HG02759 (cell line): ENCODE measurements around the gene ATP7B.
"Not testable (repeated sequence)": the region's sequence is repeated elsewhere in the genome, so short reads cannot be mapped to it uniquely, and the experiment has no call there.

ENCODE experiments used
- ATAC-seq: cut with Tn5 transposase; IDR thresholded peaks from one replicate; pipeline ENCODE4 v1.9.1; 2021; ENCODE audit warnings: mild to moderate bottlenecking, moderate library complexity; ENCODE audit not compliant: unreplicated experiment

ATP7B gene

DNA sequence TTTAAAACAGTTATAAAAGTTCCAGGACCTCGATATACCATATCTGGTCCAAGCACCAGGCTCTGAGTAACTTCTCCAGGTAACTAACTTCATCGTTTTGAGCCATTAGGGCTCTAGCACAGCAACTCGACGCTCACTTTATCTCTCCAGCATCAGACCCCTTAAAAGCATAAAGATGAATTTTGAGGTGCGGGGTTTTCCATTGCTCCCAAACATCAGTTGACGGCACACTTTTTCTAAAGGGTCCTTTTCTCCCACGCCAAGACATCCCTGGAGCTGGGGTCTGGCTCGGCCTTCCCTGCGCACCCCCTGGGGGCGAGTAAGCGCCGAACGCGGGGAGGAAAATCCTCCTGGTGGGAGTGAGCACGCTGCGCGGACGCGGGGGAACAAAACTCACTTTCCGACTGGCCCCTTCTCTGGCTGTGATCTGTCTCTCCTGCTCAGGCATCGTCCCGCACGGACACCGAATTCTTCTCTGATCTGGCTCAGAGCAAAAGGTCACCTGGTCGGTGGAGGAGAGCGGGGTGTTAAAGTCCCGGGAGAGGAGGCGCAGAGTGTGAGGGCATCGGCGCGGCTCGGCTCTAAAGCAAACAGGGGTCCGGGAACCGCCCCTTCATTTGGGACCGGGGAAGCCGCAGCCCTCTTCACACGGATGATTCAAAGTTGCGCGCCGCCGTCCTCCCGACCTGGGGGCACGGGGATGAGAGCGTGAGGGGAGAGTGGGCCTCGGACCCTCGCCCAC is at the start of gene ATP7B:
ATP7B (minus strand) TSS at position 561 of the 742 bp plus-strand sequence; CDS start at position 448, 113 bp downstream.
- ATAC-seq = peak; percentile 7

DNA sequence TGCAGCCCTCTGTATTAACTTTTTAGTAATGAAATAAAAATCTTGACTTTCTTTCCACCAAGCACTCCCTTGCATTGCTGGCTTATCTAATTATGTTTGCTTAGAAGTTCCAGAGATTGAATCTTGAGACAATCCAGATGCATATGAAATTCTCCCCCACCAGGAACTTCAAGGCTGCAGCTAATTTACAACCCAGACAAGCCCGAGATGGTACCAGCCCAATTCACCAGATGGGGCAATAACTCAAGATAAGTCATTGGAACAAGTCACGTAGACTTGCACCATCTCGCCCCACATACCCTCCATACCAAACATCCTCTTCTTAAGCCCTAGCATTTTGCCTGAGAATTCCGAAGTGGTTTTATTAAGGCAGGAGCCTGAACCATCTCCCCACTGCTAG is 42.2 kb upstream of the ATP7B start:
- no peak for ATAC-seq

GRCh38 chr13:52051400-52051799 is 40.1 kb upstream of the ATP7B start:
- no peak for ATAC-seq

DNA sequence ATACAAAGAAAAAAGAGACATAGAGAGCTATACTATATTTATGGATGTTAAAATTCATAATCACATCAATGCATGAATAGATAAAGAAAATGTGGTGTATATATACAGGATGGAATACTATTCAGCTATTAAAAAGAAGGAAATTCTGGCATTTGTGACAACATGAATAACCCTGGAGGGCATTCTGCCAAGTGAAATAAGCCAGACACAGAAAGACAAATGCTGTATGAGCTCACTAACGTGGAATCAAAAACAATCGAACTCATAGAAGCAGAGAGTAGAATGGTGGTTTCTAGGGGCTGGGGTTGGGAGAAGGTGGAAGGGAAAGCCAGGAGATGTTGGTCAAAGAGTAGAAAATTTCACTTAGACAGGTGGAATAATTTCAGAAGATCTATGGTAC is 37.3 kb upstream of the ATP7B start:
- ATAC-seq = no peak

- ATAC-seq = no peak
These were observed 36.2 kb upstream of the ATP7B start for GRCh38 chr13:52047463-52047862.

GRCh38 chr13:52043675-52044074 is 32.4 kb upstream of the ATP7B start:
- no peak for ATAC-seq

- ATAC-seq = no peak
These were observed 24.8 kb upstream of the ATP7B start for GRCh38 chr13:52036037-52036436.

GRCh38 chr13:52034616-52035226 is 23.5 kb upstream of the ATP7B start:
- ATAC-seq = no peak

GRCh38 chr13:52033039-52033438 is 21.8 kb upstream of the ATP7B start:
- ATAC-seq = no peak

DNA sequence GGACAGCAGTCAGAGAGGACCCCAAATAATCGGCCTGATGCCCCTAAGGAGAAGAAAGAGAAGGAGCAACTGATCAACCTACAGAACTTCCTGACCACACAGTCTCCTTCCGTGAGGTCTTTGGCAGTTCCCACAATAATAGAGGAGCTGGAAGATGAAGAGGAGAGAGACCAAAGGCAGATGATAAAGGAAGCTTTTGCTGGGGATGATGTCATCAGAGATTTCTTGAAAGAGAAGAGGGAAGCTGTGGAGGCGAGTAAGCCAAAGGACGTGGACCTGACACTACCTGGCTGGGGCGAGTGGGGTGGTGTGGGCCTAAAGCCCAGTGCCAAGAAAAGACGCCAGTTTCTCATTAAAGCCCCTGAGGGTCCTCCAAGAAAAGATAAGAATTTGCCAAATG is 19.2 kb upstream of the ATP7B start:
- ATAC-seq = not testable (repeated sequence)

GRCh38 chr13:52029569-52029968 is 18.3 kb upstream of the ATP7B start:
- ATAC-seq = no peak

GRCh38 chr13:52027832-52028231 is 16.6 kb upstream of the ATP7B start:
- ATAC-seq = no peak

GRCh38 chr13:52026246-52026626 is 15.0 kb upstream of the ATP7B start:
- ATAC-seq = no peak

DNA sequence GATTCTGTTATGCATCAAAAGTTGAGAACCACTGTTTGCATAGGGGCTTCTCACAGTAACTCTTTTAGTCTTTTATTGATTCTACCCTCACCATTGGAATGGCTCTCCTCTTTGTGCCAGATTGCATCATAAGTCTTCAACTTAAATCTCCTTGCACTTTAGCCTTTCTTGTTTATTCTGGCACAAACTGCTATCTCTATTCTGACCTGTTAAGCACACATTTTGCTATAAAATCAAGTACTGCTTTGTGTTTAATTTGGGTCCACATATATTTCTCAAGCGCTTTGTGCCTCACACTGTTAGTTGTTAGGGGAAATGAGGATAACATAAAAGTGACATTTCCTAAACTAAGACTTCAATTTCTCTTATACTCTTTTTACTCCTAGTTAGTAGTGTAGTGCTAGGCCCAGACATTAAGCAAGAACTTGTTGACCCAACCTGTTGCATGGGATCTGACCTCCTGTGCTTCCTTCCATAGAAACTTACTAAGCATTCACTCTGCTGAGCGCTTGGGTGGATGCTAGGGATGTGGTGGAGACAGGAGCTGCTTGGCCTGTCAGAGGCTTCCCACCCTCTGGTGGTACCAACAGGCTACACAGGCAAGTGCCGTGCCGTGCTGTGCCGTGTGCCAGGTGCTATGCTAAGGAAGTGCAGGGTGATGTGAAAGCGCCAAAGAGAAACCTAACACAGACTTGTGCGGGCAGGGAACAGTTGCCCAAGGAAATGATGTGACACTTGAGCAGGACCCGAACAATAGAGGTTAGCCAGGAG is 14.4 kb upstream of the ATP7B start:
- ATAC-seq = no peak

DNA sequence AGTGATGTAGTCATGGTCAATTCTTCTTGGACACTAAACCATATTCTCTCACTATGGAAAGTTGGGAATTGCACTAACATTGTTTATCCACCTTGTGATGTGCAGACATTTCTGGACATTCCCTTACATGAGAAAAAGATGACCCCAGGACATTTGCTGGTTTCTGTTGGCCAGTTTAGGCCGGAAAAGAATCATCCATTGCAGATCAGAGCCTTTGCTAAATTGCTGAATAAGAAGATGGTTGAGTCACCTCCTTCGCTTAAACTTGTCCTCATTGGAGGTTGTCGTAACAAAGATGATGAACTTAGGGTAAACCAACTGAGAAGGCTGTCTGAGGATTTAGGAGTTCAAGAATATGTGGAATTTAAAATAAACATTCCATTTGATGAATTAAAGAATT is 13.2 kb upstream of the ATP7B start, which contains the start of gene UTP14C:
UTP14C (plus strand) TSS at position 211 of the 400 bp plus-strand sequence. CDS start 4,114 bp downstream, outside the sequence.
- no peak for ATAC-seq

GRCh38 chr13:52022356-52022755 is 11.1 kb upstream of the ATP7B start:
- no peak for ATAC-seq

GRCh38 chr13:52020191-52020590 is 8.9 kb upstream of the ATP7B start:
- ATAC-seq = no peak

DNA sequence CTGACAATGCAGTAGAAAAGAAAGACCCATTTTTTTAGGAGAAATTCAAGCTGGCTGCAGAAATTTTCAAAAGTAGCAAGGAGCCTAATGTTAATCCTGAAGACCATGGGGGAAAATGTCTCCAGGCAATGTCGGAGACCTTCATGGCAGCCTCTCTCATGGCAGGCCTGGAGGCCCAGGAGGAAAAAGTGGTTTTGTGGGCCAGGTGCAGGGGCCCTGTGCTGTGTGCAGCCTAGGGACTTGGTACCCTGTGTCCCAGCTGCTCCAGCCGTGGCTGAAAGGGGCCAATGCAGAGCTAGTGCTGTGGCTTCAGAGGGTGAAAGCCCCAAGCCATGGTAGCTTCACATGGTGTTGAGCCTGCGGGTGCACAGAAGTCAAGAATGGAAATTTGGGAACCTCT is 5.0 kb upstream of the ATP7B start:
- no peak for ATAC-seq

- no peak for ATAC-seq
These were observed 1.2 kb upstream of the ATP7B start for GRCh38 chr13:52012512-52012836.

GRCh38 chr13:52011632-52012511 is 622 bp upstream of the ATP7B start, which contains the start of gene ALG11:
Gene ALG11 (plus strand): TSS chr13:52012398. CDS start chr13:52012419, 21 bp downstream.
- peak; percentile 99 for ATAC-seq

DNA sequence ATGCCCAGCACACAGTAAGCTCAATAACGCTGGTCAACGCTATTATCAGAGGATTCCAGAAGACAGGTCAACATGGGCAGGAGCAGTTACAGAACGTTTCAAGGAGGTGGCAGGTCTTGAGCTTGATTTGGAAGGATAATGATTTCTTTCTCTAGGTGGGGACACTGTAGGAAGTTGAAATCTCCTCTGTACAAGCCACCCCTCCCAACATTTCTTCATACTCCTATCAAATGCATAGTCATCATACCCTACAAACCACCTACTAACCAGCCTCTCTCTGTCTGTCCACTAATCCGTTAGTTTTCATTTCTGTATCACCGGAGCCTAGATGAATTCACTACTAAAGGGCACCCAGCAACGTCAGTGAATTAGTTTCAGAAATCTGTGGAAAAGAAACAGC is 1.3 kb downstream of the ATP7B start:
- no peak for ATAC-seq
